ENCODE measurements around the gene DNAJC30. TPM values are rescaled to one million over a fixed set of nuclear protein-coding genes. Genes with fewer than 3 reads are reported as not detected.
"Not testable (repeated sequence)": the region's sequence is repeated elsewhere in the genome, so short reads cannot be mapped to it uniquely, and the experiment has no call there.

The DNAJC30 gene
- polyA plus RNA-seq, 1 donor (not counting 4 experiments of a cell fraction or from before 2014, with no cell fraction given): 4.9 TPM

DNA sequence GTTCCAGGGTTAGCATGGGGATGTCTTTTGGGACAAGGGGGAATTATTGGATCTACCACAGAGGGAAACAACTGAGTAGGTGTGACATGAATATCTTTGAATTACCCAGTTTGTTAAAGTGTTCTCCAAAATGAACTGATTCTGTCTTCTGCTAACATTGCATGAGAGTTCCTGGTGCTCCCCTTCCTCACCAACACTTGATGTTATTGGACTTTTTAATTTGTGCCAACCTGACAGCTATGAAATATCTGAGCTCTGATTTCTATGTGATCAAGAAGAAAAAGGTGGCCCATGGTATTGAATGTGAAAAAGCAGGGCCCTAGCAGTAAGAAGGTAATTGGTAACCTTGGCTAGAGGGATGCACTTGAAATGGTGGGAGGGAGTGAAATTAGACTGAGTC is 20.2 kb downstream of the DNAJC30 start:
- Histone ChIP-seq H3K27ac (ENCODE audit: control insufficient read depth, insufficient read depth, low read length) (no peak overlapping the region), H3K27me3 (ENCODE audit: control insufficient read depth, extremely low read depth, insufficient read depth, low read length) (peaks cover 8% of the 10 kb centered on the region)
- dilution Hi-C loops (cut with MboI; ENCODE audit: extremely low pct_ligation_motif_present, low sequenced_read_pairs): no loop called here

DNA sequence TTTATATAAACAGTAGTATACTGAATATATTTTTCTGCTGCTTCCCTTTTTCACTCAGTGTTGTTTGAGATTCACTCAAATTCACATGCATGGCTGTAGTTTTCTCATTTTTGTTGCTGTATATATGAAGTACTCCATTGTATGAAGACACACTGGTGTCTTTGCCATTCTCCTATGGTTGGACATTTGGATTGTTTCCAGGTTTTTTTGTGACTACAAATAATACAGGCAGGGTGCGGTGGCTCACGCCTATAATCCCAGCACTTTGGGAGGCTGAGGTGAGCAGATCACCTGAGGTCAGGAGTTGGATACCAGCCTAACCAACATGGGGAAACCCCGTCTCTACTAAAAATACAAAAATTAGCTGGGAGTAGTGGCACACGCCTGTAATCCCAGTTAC is 22.7 kb downstream of the DNAJC30 start:
- H3K9me3 ChIP-seq (ENCODE audit: control insufficient read depth, low read depth, low read length); H3K27me3 ChIP-seq (ENCODE audit: control insufficient read depth, extremely low read depth, insufficient read depth, low read length); H3K27ac ChIP-seq (ENCODE audit: control insufficient read depth, insufficient read depth, low read length); H3K9ac ChIP-seq (ENCODE audit: control insufficient read depth, extremely low read depth, insufficient read depth, low read length); H3K4me2 ChIP-seq (ENCODE audit: control insufficient read depth, extremely low read depth, insufficient read depth, low read depth, low read length); H3K4me3 ChIP-seq (ENCODE audit: control insufficient read depth in 2 of 3, extremely low read depth in 1 of 3, insufficient read depth in 2 of 3, low read depth in 1 of 3, low read length in 3 of 3); dilution Hi-C loops (cut with MboI; ENCODE audit: extremely low pct_ligation_motif_present, low sequenced_read_pairs); H3K36me3 ChIP-seq (ENCODE audit: control insufficient read depth in 2 of 2, extremely low read depth in 1 of 2, insufficient read depth in 2 of 2, low read length in 2 of 2); DNase-seq (ENCODE audit: low read depth, low spot score); H3K4me1 ChIP-seq (ENCODE audit: control insufficient read depth, extremely low read depth, insufficient read depth, low read length); FAIRE-seq; H3K9me1 ChIP-seq (ENCODE audit: control insufficient read depth, extremely low read depth, insufficient read depth, low read length); H3K79me2 ChIP-seq (ENCODE audit: control insufficient read depth, insufficient read depth, low read length); H2AFZ ChIP-seq (ENCODE audit: control insufficient read depth, low read length); H4K20me1 ChIP-seq (ENCODE audit: control insufficient read depth, extremely low read depth, insufficient read depth, low read length): not testable (repeated sequence)

More for the DNA sequence above, 20.2 kb downstream of the DNAJC30 start:
- peaks cover 3% of the 10 kb centered on the region for H4K20me1 ChIP-seq (ENCODE audit: control insufficient read depth, extremely low read depth, insufficient read depth, low read length)
- no peaks in the 10 kb centered on the region for H3K36me3 ChIP-seq (ENCODE audit: control insufficient read depth in 2 of 2, extremely low read depth in 1 of 2, insufficient read depth in 2 of 2, low read length in 2 of 2)
- H3K9ac ChIP-seq (ENCODE audit: control insufficient read depth, extremely low read depth, insufficient read depth, low read length): no peak overlapping the region
- H3K9me1 ChIP-seq (ENCODE audit: control insufficient read depth, extremely low read depth, insufficient read depth, low read length): no peaks in the 10 kb centered on the region
- H3K4me2 ChIP-seq (ENCODE audit: control insufficient read depth, extremely low read depth, insufficient read depth, low read depth, low read length): no peak overlapping the region
- no peak for FAIRE-seq
- no peak for DNase-seq (ENCODE audit: low read depth, low spot score)
- no peak for TF ChIP-seq EZH2 (IDR thresholded peaks at IDR 0.05; ENCODE audit: low read length)
- TF ChIP-seq, protein P1, sequence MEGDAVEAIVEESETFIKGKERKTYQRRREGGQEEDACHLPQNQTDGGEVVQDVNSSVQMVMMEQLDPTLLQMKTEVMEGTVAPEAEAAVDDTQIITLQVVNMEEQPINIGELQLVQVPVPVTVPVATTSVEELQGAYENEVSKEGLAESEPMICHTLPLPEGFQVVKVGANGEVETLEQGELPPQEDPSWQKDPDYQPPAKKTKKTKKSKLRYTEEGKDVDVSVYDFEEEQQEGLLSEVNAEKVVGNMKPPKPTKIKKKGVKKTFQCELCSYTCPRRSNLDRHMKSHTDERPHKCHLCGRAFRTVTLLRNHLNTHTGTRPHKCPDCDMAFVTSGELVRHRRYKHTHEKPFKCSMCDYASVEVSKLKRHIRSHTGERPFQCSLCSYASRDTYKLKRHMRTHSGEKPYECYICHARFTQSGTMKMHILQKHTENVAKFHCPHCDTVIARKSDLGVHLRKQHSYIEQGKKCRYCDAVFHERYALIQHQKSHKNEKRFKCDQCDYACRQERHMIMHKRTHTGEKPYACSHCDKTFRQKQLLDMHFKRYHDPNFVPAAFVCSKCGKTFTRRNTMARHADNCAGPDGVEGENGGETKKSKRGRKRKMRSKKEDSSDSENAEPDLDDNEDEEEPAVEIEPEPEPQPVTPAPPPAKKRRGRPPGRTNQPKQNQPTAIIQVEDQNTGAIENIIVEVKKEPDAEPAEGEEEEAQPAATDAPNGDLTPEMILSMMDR (optimal IDR thresholded peaks at IDR 0.05 in 1 of 3, IDR thresholded peaks at IDR 0.05 in 1 of 3, conservative IDR thresholded peaks at IDR 0.05 in 1 of 3; ENCODE audit: extremely low read depth in 1 of 3, insufficient read depth in 2 of 3, low read length in 3 of 3): no peak
- H2AFZ ChIP-seq (ENCODE audit: control insufficient read depth, low read length): no peak overlapping the region
- H3K79me2 ChIP-seq (ENCODE audit: control insufficient read depth, insufficient read depth, low read length): no peaks in the 10 kb centered on the region
- H3K9me3 ChIP-seq (ENCODE audit: control insufficient read depth, low read depth, low read length): peaks cover 2% of the 10 kb centered on the region
- H3K4me1 ChIP-seq (ENCODE audit: control insufficient read depth, extremely low read depth, insufficient read depth, low read length): peaks cover 2% of the 10 kb centered on the region
- H3K4me3 ChIP-seq (ENCODE audit: control insufficient read depth in 2 of 3, extremely low read depth in 1 of 3, insufficient read depth in 2 of 3, low read depth in 1 of 3, low read length in 3 of 3): no peak overlapping the region

DNA sequence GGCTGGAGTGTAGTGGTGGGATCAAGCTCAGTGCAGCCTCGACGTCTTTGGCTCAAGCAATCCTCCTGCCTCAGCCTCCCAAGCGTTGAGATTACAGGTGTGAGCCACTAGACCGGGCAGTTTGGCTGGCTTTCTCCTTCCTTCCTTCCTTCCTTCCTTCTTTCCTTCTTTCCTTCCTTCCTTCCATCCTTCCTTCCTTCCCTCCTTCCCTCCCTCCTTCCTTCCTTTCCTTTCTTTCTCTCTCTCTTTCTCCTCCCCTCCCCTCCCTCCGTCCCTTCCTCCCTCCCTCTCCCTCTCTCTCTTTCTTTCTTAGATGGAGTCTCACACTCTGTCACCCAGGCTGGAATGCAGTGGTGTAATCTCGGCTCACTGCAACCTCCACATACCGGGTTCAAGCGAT is 23.3 kb downstream of the DNAJC30 start:
- Histone ChIP-seq H3K27ac (ENCODE audit: control insufficient read depth, insufficient read depth, low read length) (no peak overlapping the region), H3K4me2 (ENCODE audit: control insufficient read depth, extremely low read depth, insufficient read depth, low read depth, low read length) (no peak overlapping the region), H3K4me3 (ENCODE audit: control insufficient read depth in 2 of 3, extremely low read depth in 1 of 3, insufficient read depth in 2 of 3, low read depth in 1 of 3, low read length in 3 of 3) (no peak overlapping the region), H3K9me1 (ENCODE audit: control insufficient read depth, extremely low read depth, insufficient read depth, low read length) (no peaks in the 10 kb centered on the region), H4K20me1 (ENCODE audit: control insufficient read depth, extremely low read depth, insufficient read depth, low read length) (peaks cover 3% of the 10 kb centered on the region), H3K27me3 (ENCODE audit: control insufficient read depth, extremely low read depth, insufficient read depth, low read length) (no peaks in the 10 kb centered on the region), H3K4me1 (ENCODE audit: control insufficient read depth, extremely low read depth, insufficient read depth, low read length) (no peaks in the 10 kb centered on the region), H3K36me3 (ENCODE audit: control insufficient read depth in 2 of 2, extremely low read depth in 1 of 2, insufficient read depth in 2 of 2, low read length in 2 of 2) (no peaks in the 10 kb centered on the region), H3K9ac (ENCODE audit: control insufficient read depth, extremely low read depth, insufficient read depth, low read length) (no peak overlapping the region), H3K9me3 (ENCODE audit: control insufficient read depth, low read depth, low read length) (peaks cover 2% of the 10 kb centered on the region), H2AFZ (ENCODE audit: control insufficient read depth, low read length) (no peak overlapping the region), H3K79me2 (ENCODE audit: control insufficient read depth, insufficient read depth, low read length) (no peaks in the 10 kb centered on the region)
- dilution Hi-C loops (cut with MboI; ENCODE audit: extremely low pct_ligation_motif_present, low sequenced_read_pairs): no loop called here
- no peak for TF ChIP-seq EZH2 (IDR thresholded peaks at IDR 0.05; ENCODE audit: low read length)
- TF ChIP-seq, protein P1 (optimal IDR thresholded peaks at IDR 0.05 in 1 of 3, IDR thresholded peaks at IDR 0.05 in 1 of 3, conservative IDR thresholded peaks at IDR 0.05 in 1 of 3; ENCODE audit: extremely low read depth in 1 of 3, insufficient read depth in 2 of 3, low read length in 3 of 3): no peak
- FAIRE-seq (no peak), DNase-seq (ENCODE audit: low read depth, low spot score) (no peak)

DNA sequence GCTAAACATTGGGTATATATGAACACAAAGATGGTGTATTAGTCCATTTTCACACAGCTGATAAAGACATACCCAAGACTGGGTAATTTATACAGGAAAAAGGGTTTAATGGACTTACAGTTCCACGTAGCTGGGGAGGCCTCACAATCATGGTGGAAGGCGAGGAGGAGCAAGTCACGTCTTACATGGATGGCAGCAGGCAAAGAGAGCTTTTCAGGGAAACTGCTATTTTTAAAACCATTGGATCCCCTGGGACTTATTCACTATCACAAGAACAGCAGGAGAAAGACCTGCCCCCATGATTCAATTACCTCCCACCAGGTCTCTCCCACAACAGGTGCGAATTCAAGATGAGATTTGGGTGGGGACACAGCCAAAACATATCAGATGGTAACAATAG is 27.9 kb downstream of the DNAJC30 start:
- H3K4me2 ChIP-seq (ENCODE audit: control insufficient read depth, extremely low read depth, insufficient read depth, low read depth, low read length); H3K4me1 ChIP-seq (ENCODE audit: control insufficient read depth, extremely low read depth, insufficient read depth, low read length); H3K9me3 ChIP-seq (ENCODE audit: control insufficient read depth, low read depth, low read length); H3K4me3 ChIP-seq (ENCODE audit: control insufficient read depth in 2 of 3, extremely low read depth in 1 of 3, insufficient read depth in 2 of 3, low read depth in 1 of 3, low read length in 3 of 3); H4K20me1 ChIP-seq (ENCODE audit: control insufficient read depth, extremely low read depth, insufficient read depth, low read length); H3K36me3 ChIP-seq (ENCODE audit: control insufficient read depth in 2 of 2, extremely low read depth in 1 of 2, insufficient read depth in 2 of 2, low read length in 2 of 2); H3K79me2 ChIP-seq (ENCODE audit: control insufficient read depth, insufficient read depth, low read length); DNase-seq (ENCODE audit: low read depth, low spot score); H3K9ac ChIP-seq (ENCODE audit: control insufficient read depth, extremely low read depth, insufficient read depth, low read length); dilution Hi-C loops (cut with MboI; ENCODE audit: extremely low pct_ligation_motif_present, low sequenced_read_pairs); H3K9me1 ChIP-seq (ENCODE audit: control insufficient read depth, extremely low read depth, insufficient read depth, low read length); H3K27me3 ChIP-seq (ENCODE audit: control insufficient read depth, extremely low read depth, insufficient read depth, low read length); H3K27ac ChIP-seq (ENCODE audit: control insufficient read depth, insufficient read depth, low read length); H2AFZ ChIP-seq (ENCODE audit: control insufficient read depth, low read length); FAIRE-seq: not testable (repeated sequence)
